ENCODE data around the gene LRMDA. TPM values are rescaled to one million over a fixed set of nuclear protein-coding genes. Genes with fewer than 3 reads are reported as not detected.

LRMDA gene
- polyA plus RNA-seq, 2 of the 4 experiments (the other 2 are of a cell fraction): 4.6 to 5.2 TPM

DNA sequence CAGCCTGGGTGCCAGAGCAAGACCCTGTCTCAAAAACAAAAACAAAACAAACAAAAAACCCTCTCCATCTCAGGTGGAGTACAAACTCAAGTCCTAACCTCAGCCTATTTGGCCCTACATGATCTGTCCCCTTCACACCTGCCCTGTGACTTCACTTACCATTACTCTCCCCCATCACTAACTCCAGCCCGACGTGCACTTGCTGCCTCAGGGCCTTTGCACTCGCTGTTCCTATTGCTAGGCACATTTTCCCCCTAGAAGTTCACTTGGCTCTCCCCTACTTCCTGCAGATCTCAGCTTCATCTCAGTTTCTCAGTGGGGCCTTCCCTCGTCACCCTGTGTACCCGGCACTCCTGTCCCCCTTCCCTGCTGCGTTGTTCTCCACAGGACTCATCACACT lies 8.5 kb upstream of the LRMDA start:
- FAIRE-seq (no peak), DNase-seq (ENCODE audit: low read depth in 1 of 2, low spot score in 1 of 2) (no peak), ATAC-seq (no peak)
- Histone ChIP-seq H3K4me3 (no peak overlapping the region), H3K9me3 (no peaks in the 10 kb centered on the region), H3K27ac (no peak overlapping the region), H3K4me2 (no peak overlapping the region), H3K4me1 (peaks cover 12% of the 10 kb centered on the region)
- TF ChIP-seq MAFK (IDR thresholded peaks at IDR 0.05; ENCODE audit: partially characterized antibody) (no peak), TP53 (CRISPR knock-in tag; IDR thresholded peaks at IDR 0.05) (no peak), FOSL2 (IDR thresholded peaks at IDR 0.05) (no peak), FOSL2 (CRISPR knock-in tag; IDR thresholded peaks at IDR 0.05) (no peak), HEYL (CRISPR knock-in tag; IDR thresholded peaks at IDR 0.05) (no peak)
- CTCF ChIA-PET: interaction anchor here (1.5 kb wide), 1 partner anchor 19 kb away, joined by 3 read pairs; no protein-coding TSS in a partner anchor
- WGBS (ENCODE audit: missing lambda C conversion rate): 90% methylated on average over 6 of the region's 6 CpGs
- POLR2A ChIA-PET: no interaction called here

DNA sequence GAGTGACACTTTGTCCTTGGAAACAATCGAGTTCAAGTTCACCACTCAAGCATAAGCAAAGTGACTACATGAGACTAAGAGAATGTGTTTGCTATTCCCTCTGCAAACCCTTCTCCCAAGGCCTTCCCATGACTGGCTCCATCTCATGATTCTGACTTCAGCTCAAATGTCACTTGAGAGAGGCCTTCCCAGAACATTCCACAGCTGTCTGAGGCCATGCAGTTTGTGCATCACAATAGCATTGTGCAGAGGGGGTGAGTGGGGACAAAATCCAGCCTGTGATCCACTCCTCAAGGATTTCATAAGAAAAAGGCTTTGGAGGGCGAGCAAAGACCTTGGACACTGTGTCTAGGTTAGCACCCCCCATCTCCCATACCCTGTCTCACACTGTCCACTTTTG lies 6.9 kb upstream of the LRMDA start:
- Histone ChIP-seq H3K4me3 (no peak overlapping the region), H3K4me1 (peaks cover 26% of the 10 kb centered on the region), H3K4me2 (no peak overlapping the region), H3K27ac (no peak overlapping the region), H3K9me3 (no peaks in the 10 kb centered on the region)
- WGBS (ENCODE audit: missing lambda C conversion rate): 50% methylated on average over 2 of the region's 2 CpGs
- TF ChIP-seq NFE2L2 (conservative IDR thresholded peaks at IDR 0.05; ENCODE audit: low read length) (no peak), JUNB (IDR thresholded peaks at IDR 0.05) (no peak), NR3C1 (IDR thresholded peaks at IDR 0.05) (no peak), HEYL (CRISPR knock-in tag; IDR thresholded peaks at IDR 0.05) (no peak), MAZ (IDR thresholded peaks at IDR 0.05; ENCODE audit: borderline replicate concordance, low read depth, low read length) (no peak), FOSL2 (IDR thresholded peaks at IDR 0.05) (no peak), FOSL2 (CRISPR knock-in tag; IDR thresholded peaks at IDR 0.05) (no peak), RCOR1 (IDR thresholded peaks at IDR 0.05; ENCODE audit: low read depth, low read length) (no peak), CBX8 (IDR thresholded peaks at IDR 0.05) (no peak), ESRRA (IDR thresholded peaks at IDR 0.05; ENCODE audit: borderline replicate concordance, low read length) (no peak), HOXB5 (CRISPR knock-in tag; IDR thresholded peaks at IDR 0.05) (no peak)
- TF ChIP-seq, protein P1, sequence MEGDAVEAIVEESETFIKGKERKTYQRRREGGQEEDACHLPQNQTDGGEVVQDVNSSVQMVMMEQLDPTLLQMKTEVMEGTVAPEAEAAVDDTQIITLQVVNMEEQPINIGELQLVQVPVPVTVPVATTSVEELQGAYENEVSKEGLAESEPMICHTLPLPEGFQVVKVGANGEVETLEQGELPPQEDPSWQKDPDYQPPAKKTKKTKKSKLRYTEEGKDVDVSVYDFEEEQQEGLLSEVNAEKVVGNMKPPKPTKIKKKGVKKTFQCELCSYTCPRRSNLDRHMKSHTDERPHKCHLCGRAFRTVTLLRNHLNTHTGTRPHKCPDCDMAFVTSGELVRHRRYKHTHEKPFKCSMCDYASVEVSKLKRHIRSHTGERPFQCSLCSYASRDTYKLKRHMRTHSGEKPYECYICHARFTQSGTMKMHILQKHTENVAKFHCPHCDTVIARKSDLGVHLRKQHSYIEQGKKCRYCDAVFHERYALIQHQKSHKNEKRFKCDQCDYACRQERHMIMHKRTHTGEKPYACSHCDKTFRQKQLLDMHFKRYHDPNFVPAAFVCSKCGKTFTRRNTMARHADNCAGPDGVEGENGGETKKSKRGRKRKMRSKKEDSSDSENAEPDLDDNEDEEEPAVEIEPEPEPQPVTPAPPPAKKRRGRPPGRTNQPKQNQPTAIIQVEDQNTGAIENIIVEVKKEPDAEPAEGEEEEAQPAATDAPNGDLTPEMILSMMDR (IDR thresholded peaks at IDR 0.05): no peak
- TF ChIP-seq, protein P2, sequence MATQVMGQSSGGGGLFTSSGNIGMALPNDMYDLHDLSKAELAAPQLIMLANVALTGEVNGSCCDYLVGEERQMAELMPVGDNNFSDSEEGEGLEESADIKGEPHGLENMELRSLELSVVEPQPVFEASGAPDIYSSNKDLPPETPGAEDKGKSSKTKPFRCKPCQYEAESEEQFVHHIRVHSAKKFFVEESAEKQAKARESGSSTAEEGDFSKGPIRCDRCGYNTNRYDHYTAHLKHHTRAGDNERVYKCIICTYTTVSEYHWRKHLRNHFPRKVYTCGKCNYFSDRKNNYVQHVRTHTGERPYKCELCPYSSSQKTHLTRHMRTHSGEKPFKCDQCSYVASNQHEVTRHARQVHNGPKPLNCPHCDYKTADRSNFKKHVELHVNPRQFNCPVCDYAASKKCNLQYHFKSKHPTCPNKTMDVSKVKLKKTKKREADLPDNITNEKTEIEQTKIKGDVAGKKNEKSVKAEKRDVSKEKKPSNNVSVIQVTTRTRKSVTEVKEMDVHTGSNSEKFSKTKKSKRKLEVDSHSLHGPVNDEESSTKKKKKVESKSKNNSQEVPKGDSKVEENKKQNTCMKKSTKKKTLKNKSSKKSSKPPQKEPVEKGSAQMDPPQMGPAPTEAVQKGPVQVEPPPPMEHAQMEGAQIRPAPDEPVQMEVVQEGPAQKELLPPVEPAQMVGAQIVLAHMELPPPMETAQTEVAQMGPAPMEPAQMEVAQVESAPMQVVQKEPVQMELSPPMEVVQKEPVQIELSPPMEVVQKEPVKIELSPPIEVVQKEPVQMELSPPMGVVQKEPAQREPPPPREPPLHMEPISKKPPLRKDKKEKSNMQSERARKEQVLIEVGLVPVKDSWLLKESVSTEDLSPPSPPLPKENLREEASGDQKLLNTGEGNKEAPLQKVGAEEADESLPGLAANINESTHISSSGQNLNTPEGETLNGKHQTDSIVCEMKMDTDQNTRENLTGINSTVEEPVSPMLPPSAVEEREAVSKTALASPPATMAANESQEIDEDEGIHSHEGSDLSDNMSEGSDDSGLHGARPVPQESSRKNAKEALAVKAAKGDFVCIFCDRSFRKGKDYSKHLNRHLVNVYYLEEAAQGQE (IDR thresholded peaks at IDR 0.05): no peak
- TF ChIP-seq, protein P3, sequence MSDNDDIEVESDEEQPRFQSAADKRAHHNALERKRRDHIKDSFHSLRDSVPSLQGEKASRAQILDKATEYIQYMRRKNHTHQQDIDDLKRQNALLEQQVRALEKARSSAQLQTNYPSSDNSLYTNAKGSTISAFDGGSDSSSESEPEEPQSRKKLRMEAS (IDR thresholded peaks at IDR 0.05): no peak
- ATAC-seq (no peak), DNase-seq (ENCODE audit: low read depth in 1 of 2, low spot score in 1 of 2) (no peak), FAIRE-seq (no peak)
- ChIA-PET POLR2A (interaction anchor here (1.4 kb wide), 1 partner anchor 22 kb away, joined by 6 read pairs; the partner anchor contains the start of gene ZNF503), CTCF (no interaction called here)

DNA sequence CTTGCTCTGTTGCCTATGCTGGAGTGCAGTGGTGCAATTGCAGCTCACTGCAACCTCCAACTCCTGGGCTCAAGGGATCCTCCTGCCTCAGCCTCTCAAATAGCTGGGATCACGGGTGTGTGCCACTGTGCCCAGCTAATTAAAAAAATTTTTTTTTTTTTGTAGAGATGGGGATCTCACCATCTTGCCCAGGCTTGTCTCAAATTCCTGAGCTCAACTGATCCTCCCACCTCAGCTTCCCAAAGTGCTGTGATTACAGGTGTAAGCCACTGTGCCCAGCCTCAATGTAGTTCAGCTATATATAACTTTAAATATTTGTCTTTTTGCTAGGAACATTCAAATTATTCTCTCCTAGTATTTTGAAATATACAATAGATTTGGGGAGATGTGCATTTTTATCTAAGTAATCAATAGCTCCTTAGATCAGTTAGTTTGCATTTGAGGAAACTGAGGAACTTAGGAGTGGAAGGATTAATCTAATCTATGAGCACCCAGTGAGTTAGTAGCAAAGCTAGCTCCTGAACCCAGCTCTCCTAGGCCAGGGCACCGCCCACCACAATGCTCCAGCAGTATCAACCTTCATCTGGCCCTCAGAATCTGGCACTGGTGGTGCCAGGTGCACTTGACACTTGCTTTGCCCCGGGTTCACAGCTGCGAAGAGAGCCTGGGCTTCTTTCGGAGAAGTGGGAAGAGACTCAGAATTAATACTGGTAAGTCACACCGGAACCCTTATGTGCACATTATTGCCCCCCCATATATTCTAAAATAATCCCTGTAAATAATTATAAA lies 5.9 kb upstream of the LRMDA start:
- no peak for FAIRE-seq
- ChIA-PET CTCF (no interaction called here), POLR2A (no interaction called here)
- 80% methylated on average over 6 of the region's 6 CpGs for WGBS (ENCODE audit: missing lambda C conversion rate)
- Histone ChIP-seq H3K9me3 (no peaks in the 10 kb centered on the region), H3K4me1 (peaks cover 35% of the 10 kb centered on the region), H3K4me2 (no peak overlapping the region), H3K4me3 (no peak overlapping the region), H3K27ac (no peak overlapping the region)
- ATAC-seq: no peak
- DNase-seq (ENCODE audit: low read depth in 1 of 2, low spot score in 1 of 2): no peak
- TF ChIP-seq PHF8 (IDR thresholded peaks at IDR 0.05; ENCODE audit: borderline replicate concordance, low read depth) (no peak), ZFP36 (IDR thresholded peaks at IDR 0.05; ENCODE audit: borderline replicate concordance, partially characterized antibody) (no peak), CEBPB (IDR thresholded peaks at IDR 0.05) (no peak), CBX8 (IDR thresholded peaks at IDR 0.05) (no peak), SREBF2 (IDR thresholded peaks at IDR 0.05) (no peak), EHF (CRISPR knock-in tag; IDR thresholded peaks at IDR 0.05) (no peak), BHLHE40 (IDR thresholded peaks at IDR 0.05; ENCODE audit: low read depth, low read length) (no peak), CHD4 (IDR thresholded peaks at IDR 0.05; ENCODE audit: borderline replicate concordance) (no peak), NPAS2 (CRISPR knock-in tag; IDR thresholded peaks at IDR 0.05; ENCODE audit: borderline replicate concordance) (no peak), SMC3 (IDR thresholded peaks at IDR 0.05) (no peak), RAD21 (conservative IDR thresholded peaks at IDR 0.05 in 1 of 2, IDR thresholded peaks at IDR 0.05 in 1 of 2) (no peak), KDM5A (IDR thresholded peaks at IDR 0.05) (no peak), CHD2 (IDR thresholded peaks at IDR 0.05; ENCODE audit: low read length, partially characterized antibody) (no peak)
- TF ChIP-seq, protein P4, sequence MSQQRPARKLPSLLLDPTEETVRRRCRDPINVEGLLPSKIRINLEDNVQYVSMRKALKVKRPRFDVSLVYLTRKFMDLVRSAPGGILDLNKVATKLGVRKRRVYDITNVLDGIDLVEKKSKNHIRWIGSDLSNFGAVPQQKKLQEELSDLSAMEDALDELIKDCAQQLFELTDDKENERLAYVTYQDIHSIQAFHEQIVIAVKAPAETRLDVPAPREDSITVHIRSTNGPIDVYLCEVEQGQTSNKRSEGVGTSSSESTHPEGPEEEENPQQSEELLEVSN (IDR thresholded peaks at IDR 0.05; ENCODE audit: borderline replicate concordance, low read depth): no peak

Data from A549 (cell line).